ENCODE results near the gene PLIN4. TPM values are rescaled to one million over a fixed set of nuclear protein-coding genes. Genes with fewer than 3 reads are reported as not detected.

PLIN4 gene
- total and polyA plus RNA-seq, 10 of the 15 experiments (the other 5 are each of a cell fraction or from before 2014, with no cell fraction given) = 0.01 to 0.11 (median 0.05) TPM; not detected in 2

DNA sequence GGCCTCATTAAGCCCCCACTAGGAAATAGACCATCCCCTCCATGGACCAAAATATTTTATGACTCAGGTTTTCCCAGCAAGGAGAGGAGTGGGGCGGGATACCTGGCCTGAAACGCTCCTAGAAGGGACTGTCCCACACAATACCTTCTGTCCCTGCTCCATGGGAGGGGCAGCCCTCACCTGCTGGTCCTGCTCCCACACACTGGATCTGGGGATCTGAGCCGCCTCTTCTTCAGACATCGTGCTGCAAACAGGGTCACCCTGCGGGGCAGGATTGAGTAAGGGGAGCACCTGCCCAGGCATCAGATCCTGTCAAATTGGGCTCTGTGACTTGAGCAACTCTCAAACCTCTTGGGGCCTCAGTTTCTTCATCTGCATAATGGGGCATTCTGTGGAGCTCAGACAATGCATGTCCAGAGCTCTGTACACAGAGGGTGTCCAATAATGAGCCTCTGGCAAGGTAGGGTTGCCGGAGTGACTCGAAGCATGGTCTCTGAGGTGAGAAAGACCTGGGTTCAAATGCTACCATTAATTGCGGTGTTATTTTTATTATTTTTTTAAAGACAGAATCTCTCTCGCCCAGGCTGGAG is 15.6 kb upstream of the PLIN4 start:
- H4K20me1 ChIP-seq (ENCODE audit: control insufficient read depth, insufficient read depth) = no peaks in the 10 kb centered on the region
- H2AFZ ChIP-seq (ENCODE audit: control insufficient read depth, low read depth, low read length) = no peak overlapping the region
- no TSS peak for BruUV-seq (replicated peaks)
- intact Hi-C loops (cut with micrococcal nuclease; ENCODE audit: unreplicated experiment) = no loop called here
- peaks cover 2% of the 10 kb centered on the region; the same call in 1 of the 2 replicates for H3K4me1 ChIP-seq (ENCODE audit: control insufficient read depth, insufficient read depth, low read length)
- no peak overlapping the region for H3K9ac ChIP-seq (ENCODE audit: control insufficient read depth, insufficient read depth, low read length)
- H3K9me3 ChIP-seq (replicated peaks; ENCODE audit: control insufficient read depth, insufficient read depth, low read length) = no peaks in the 10 kb centered on the region; the same call in 2 of the 3 replicates
- no peak overlapping the region for H3K4me3 ChIP-seq
- RAD21 ChIA-PET (ENCODE audit: unreplicated experiment) = no interaction called here
- TF ChIP-seq, protein P1, sequence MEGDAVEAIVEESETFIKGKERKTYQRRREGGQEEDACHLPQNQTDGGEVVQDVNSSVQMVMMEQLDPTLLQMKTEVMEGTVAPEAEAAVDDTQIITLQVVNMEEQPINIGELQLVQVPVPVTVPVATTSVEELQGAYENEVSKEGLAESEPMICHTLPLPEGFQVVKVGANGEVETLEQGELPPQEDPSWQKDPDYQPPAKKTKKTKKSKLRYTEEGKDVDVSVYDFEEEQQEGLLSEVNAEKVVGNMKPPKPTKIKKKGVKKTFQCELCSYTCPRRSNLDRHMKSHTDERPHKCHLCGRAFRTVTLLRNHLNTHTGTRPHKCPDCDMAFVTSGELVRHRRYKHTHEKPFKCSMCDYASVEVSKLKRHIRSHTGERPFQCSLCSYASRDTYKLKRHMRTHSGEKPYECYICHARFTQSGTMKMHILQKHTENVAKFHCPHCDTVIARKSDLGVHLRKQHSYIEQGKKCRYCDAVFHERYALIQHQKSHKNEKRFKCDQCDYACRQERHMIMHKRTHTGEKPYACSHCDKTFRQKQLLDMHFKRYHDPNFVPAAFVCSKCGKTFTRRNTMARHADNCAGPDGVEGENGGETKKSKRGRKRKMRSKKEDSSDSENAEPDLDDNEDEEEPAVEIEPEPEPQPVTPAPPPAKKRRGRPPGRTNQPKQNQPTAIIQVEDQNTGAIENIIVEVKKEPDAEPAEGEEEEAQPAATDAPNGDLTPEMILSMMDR (IDR thresholded peaks at IDR 0.05 in 2 of 3, conservative IDR thresholded peaks at IDR 0.05 in 1 of 3; ENCODE audit: control insufficient read depth in 2 of 3, extremely low read depth in 1 of 3, insufficient read depth in 1 of 3, low read depth in 3 of 3, low read length in 3 of 3) = no peak
- H3K4me2 ChIP-seq (ENCODE audit: control insufficient read depth, insufficient read depth) = no peak overlapping the region
- no peaks in the 10 kb centered on the region for H3K79me2 ChIP-seq (ENCODE audit: control insufficient read depth, insufficient read depth, low read length)
- SMC1A ChIA-PET (ENCODE audit: uncharacterized antibody, unreplicated experiment) = no interaction called here
- POLR2A ChIA-PET = no interaction called here
- CTCF ChIA-PET = interaction anchor here (0.9 to 2.2 kb wide), 3 partner anchors 8 to 102 kb away, joined by 4 to 23 read pairs (median 7); no protein-coding TSS in a partner anchor
- in situ Hi-C loops (cut with MboI) = no loop called here
- H3K27me3 ChIP-seq (replicated peaks in 1 of 2; ENCODE audit: control insufficient read depth in 2 of 2, insufficient read depth in 2 of 2, low read length in 1 of 2) = no peaks in the 10 kb centered on the region; a peak in 1 of 4 replicates
- FAIRE-seq = no peak
- no peak for ATAC-seq
- H3K36me3 ChIP-seq (ENCODE audit: control insufficient read depth in 2 of 2, insufficient read depth in 2 of 2, low read length in 1 of 2) = no peaks in the 10 kb centered on the region
- no peak for DNase-seq (ENCODE audit: low read depth, low spot score)
- 54% methylated on average over 9 of the region's 9 CpGs for WGBS (ENCODE audit: insufficient coverage, insufficient replicate concordance, low lambda C conversion rate, missing lambda C conversion rate)
- no peak overlapping the region for H3K27ac ChIP-seq (ENCODE audit: control insufficient read depth, insufficient read depth)

DNA sequence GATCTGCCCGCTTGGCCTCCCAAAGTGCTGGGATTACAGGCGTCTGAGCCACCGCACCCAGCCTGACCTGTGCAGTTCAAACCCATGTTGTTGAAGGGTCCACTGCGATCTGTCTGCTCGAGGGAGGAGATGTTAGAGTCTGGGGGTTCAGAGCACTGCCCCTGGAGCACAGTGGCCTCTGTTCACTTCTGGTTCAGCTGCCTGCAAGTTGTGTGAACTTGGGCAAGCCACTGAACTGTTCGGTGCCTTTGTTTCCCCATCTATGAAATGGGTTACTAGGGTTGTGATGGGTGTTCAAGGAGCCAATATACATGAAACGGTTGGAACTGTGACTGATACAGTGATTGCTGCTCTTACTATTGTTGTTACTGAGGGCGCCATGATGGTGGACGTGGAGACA is 15.0 kb upstream of the PLIN4 start:
- ChIA-PET SMC1A (ENCODE audit: uncharacterized antibody, unreplicated experiment) (no interaction called here), RAD21 (ENCODE audit: unreplicated experiment) (no interaction called here), CTCF (no interaction called here), POLR2A (no interaction called here)
- in situ Hi-C loops (cut with MboI) = no loop called here
- Histone ChIP-seq H3K27ac (ENCODE audit: control insufficient read depth, insufficient read depth) (no peak overlapping the region), H3K4me3 (no peak overlapping the region), H3K9me3 (replicated peaks; ENCODE audit: control insufficient read depth, insufficient read depth, low read length) (no peaks in the 10 kb centered on the region; the same call in 2 of the 3 replicates), H3K4me1 (ENCODE audit: control insufficient read depth, insufficient read depth, low read length) (no peaks in the 10 kb centered on the region), H3K27me3 (replicated peaks in 1 of 2; ENCODE audit: control insufficient read depth in 2 of 2, insufficient read depth in 2 of 2, low read length in 1 of 2) (no peaks in the 10 kb centered on the region; a peak in 1 of 4 replicates), H3K4me2 (ENCODE audit: control insufficient read depth, insufficient read depth) (no peak overlapping the region), H4K20me1 (ENCODE audit: control insufficient read depth, insufficient read depth) (no peaks in the 10 kb centered on the region), H3K36me3 (ENCODE audit: control insufficient read depth in 2 of 2, insufficient read depth in 2 of 2, low read length in 1 of 2) (no peaks in the 10 kb centered on the region), H3K9ac (ENCODE audit: control insufficient read depth, insufficient read depth, low read length) (no peak overlapping the region), H2AFZ (ENCODE audit: control insufficient read depth, low read depth, low read length) (no peak overlapping the region), H3K79me2 (ENCODE audit: control insufficient read depth, insufficient read depth, low read length) (no peaks in the 10 kb centered on the region)
- no TSS peak for BruUV-seq (replicated peaks)
- no peak for FAIRE-seq
- no peak for ATAC-seq
- intact Hi-C loops (cut with micrococcal nuclease; ENCODE audit: unreplicated experiment) = no loop called here
- DNase-seq (ENCODE audit: low read depth, low spot score) = no peak
- WGBS (ENCODE audit: insufficient coverage, insufficient replicate concordance, low lambda C conversion rate, missing lambda C conversion rate) = 49% methylated on average over 9 of the region's 9 CpGs
- TF ChIP-seq CEBPB (IDR thresholded peaks at IDR 0.05; ENCODE audit: borderline replicate concordance in 1 of 2, low read depth in 2 of 2, low read length in 2 of 2) = no peak
- TF ChIP-seq HDGF (IDR thresholded peaks at IDR 0.05) = no peak
- TF ChIP-seq STAT1 (conservative IDR thresholded peaks at IDR 0.05) = no peak
- no peak for TF ChIP-seq SPI1 (IDR thresholded peaks at IDR 0.05; ENCODE audit: borderline replicate concordance, insufficient read depth, low read depth, low read length)
- no peak for TF ChIP-seq RBBP5 (conservative IDR thresholded peaks at IDR 0.05)
- no peak for TF ChIP-seq SRF (IDR thresholded peaks at IDR 0.05; ENCODE audit: low read depth in 2 of 2, low read length in 2 of 2)
- no peak for TF ChIP-seq RAD21 (IDR thresholded peaks at IDR 0.05; ENCODE audit: insufficient read depth, low read depth, low read length)
- no peak for TF ChIP-seq KAT2A (conservative IDR thresholded peaks at IDR 0.05; ENCODE audit: control insufficient read depth, low read depth, low read length)
- TF ChIP-seq MYB (IDR thresholded peaks at IDR 0.05; ENCODE audit: borderline replicate concordance, low read depth, low read length) = no peak
- no peak for TF ChIP-seq TCF12 (IDR thresholded peaks at IDR 0.05; ENCODE audit: low read depth, low read length)
- TF ChIP-seq POLR2AphosphoS2 (IDR thresholded peaks at IDR 0.05; ENCODE audit: low read depth, low read length) = no peak
- no peak for TF ChIP-seq ZNF274 (IDR thresholded peaks at IDR 0.05; ENCODE audit: insufficient read depth, insufficient read length)
- no peak for TF ChIP-seq ZNF384 (IDR thresholded peaks at IDR 0.05; ENCODE audit: borderline replicate concordance, low read depth, low read length)
- TF ChIP-seq, protein P2, sequence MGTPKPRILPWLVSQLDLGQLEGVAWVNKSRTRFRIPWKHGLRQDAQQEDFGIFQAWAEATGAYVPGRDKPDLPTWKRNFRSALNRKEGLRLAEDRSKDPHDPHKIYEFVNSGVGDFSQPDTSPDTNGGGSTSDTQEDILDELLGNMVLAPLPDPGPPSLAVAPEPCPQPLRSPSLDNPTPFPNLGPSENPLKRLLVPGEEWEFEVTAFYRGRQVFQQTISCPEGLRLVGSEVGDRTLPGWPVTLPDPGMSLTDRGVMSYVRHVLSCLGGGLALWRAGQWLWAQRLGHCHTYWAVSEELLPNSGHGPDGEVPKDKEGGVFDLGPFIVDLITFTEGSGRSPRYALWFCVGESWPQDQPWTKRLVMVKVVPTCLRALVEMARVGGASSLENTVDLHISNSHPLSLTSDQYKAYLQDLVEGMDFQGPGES (IDR thresholded peaks at IDR 0.05) = no peak
- no peak for TF ChIP-seq BACH1 (IDR thresholded peaks at IDR 0.05; ENCODE audit: borderline replicate concordance)
